HEK293 (cell line): ENCODE results near the gene FMN1.

ENCODE experiments used
- CTCF ChIA-PET: fragments of 350-600 bp; formaldehyde crosslinking; extraction: SDS; loops from one replicate; lab custom pipeline; 2021; ENCODE audit warnings: antibody characterized with exemption; lab: Yijun Ruan, JAX
- POLR2A ChIA-PET: fragments of 300-600 bp; formaldehyde crosslinking; extraction: SDS; loops from one replicate; lab custom pipeline; 2020; ENCODE audit warnings: antibody characterized with exemption, inconsistent platforms; lab: Yijun Ruan, JAX
- H3K27ac ChIP-seq: fragments of 200-500 bp; sonication (Bioruptor generic); 2 replicates; pipeline ENCODE4 v1.5.1; 2014; ENCODE audit warnings: low read depth, low read length, control low read depth, inconsistent platforms; ENCODE audit errors: extremely low read depth
- H3K36me3 ChIP-seq, 2 experiments: fragments of 200-500 bp in 1 of 2; sonication (Bioruptor generic) in 1 of 2; 1 replicate in 1 of 2; 2 replicates in 1 of 2; pipeline ENCODE4 v1.5.1; 2014 to 2017; ENCODE audit warnings: inconsistent platforms in 2 of 2, low read length in 2 of 2; ENCODE audit not compliant: control insufficient read depth in 2 of 2, insufficient read depth in 1 of 2
- H3K4me1 ChIP-seq: fragments of 200-500 bp; sonication (Bioruptor generic); 2 replicates; pipeline ENCODE4 v1.5.1; 2014; ENCODE audit warnings: mild to moderate bottlenecking, low read length, inconsistent platforms; ENCODE audit not compliant: control insufficient read depth, insufficient read depth
- H3K4me3 ChIP-seq: 2 replicates; pipeline ENCODE4 v1.5.1; 2011; ENCODE audit warnings: low read depth, mild to moderate bottlenecking, control low read depth, low read length, moderate library complexity
- H3K9me3 ChIP-seq: fragments of 200-500 bp; sonication (Bioruptor generic); 2 replicates; pipeline ENCODE4 v1.5.1; 2014; ENCODE audit warnings: low read depth, low read length, inconsistent platforms; ENCODE audit not compliant: control insufficient read depth, insufficient read depth
- ATF2 ChIP-seq: fragments of 450-650 bp; formaldehyde crosslinking; IDR thresholded peaks from 2 replicates; pipeline ENCODE4 v1.5.1; 2016; ENCODE audit warnings: missing biosample characterization, missing genetic modification characterization, low read depth
- KLF7 ChIP-seq: fragments of 450-650 bp; formaldehyde crosslinking; IDR thresholded peaks from 2 replicates; pipeline ENCODE4 v1.5.1; 2016; ENCODE audit warnings: missing biosample characterization, missing genetic modification characterization, borderline replicate concordance
- PRDM2 ChIP-seq: fragments of 450-650 bp; formaldehyde crosslinking; IDR thresholded peaks from 2 replicates; pipeline ENCODE4 v1.5.1; 2016; ENCODE audit warnings: missing biosample characterization, missing genetic modification characterization, borderline replicate concordance
- SALL2 ChIP-seq: fragments of 450-650 bp; formaldehyde crosslinking; IDR thresholded peaks from 2 replicates; pipeline ENCODE4 v1.5.0; 2017; ENCODE audit warnings: missing biosample characterization, mild to moderate bottlenecking, missing genetic modification characterization, borderline replicate concordance
- ZBTB21 ChIP-seq: fragments of 450-650 bp; formaldehyde crosslinking; IDR thresholded peaks from 2 replicates; pipeline ENCODE4 v1.5.1; 2017; ENCODE audit warnings: missing biosample characterization, missing genetic modification characterization
- ZBTB44 ChIP-seq: fragments of 450-650 bp; IDR thresholded peaks from 2 replicates; pipeline ENCODE4 v1.5.1; 2018; ENCODE audit warnings: missing biosample characterization, mild to moderate bottlenecking, missing genetic modification characterization
- ZBTB48 ChIP-seq: fragments of 450-650 bp; formaldehyde crosslinking; IDR thresholded peaks from 2 replicates; pipeline ENCODE4 v1.5.1; 2016; ENCODE audit warnings: missing biosample characterization, missing genetic modification characterization
- ZNF2 ChIP-seq: fragments of 450-650 bp; formaldehyde crosslinking; IDR thresholded peaks from 2 replicates; pipeline ENCODE4 v1.5.1; 2016; ENCODE audit warnings: missing biosample characterization, missing genetic modification characterization
- ZNF302 ChIP-seq: fragments of 450-650 bp; formaldehyde crosslinking; IDR thresholded peaks from 2 replicates; pipeline ENCODE4 v1.5.1; 2016; ENCODE audit warnings: missing biosample characterization, missing genetic modification characterization, low read depth
- ZNF335 ChIP-seq: fragments of 450-650 bp; formaldehyde crosslinking; conservative IDR thresholded peaks from 2 replicates; pipeline ENCODE4 v1.5.1; 2016; ENCODE audit warnings: missing biosample characterization, missing genetic modification characterization
- ZNF549 ChIP-seq: fragments of 450-650 bp; IDR thresholded peaks from 2 replicates; pipeline ENCODE4 v1.5.1; 2018; ENCODE audit warnings: missing biosample characterization, missing genetic modification characterization, mild to moderate bottlenecking, inconsistent platforms, moderate library complexity
- ZNF639 ChIP-seq: fragments of 450-650 bp; formaldehyde crosslinking; IDR thresholded peaks from 2 replicates; pipeline ENCODE4 v1.5.1; 2016; ENCODE audit warnings: missing biosample characterization, missing genetic modification characterization
- ZNF654 ChIP-seq: fragments of 450-650 bp; formaldehyde crosslinking; IDR thresholded peaks from 2 replicates; pipeline ENCODE4 v1.5.1; 2016; ENCODE audit warnings: low read depth, missing biosample characterization, missing genetic modification characterization
- ZNF704 ChIP-seq: fragments of 450-650 bp; formaldehyde crosslinking; IDR thresholded peaks from 2 replicates; pipeline ENCODE4 v1.5.1; 2016; ENCODE audit warnings: missing biosample characterization, missing genetic modification characterization
- ZNF747 ChIP-seq: fragments of 450-650 bp; formaldehyde crosslinking; IDR thresholded peaks from 2 replicates; pipeline ENCODE4 v1.5.1; 2016; ENCODE audit warnings: missing biosample characterization, missing genetic modification characterization
- ZNF785 ChIP-seq: fragments of 450-650 bp; formaldehyde crosslinking; IDR thresholded peaks from 2 replicates; pipeline ENCODE4 v1.5.1; 2016; ENCODE audit warnings: missing biosample characterization, missing genetic modification characterization
- ZNF830 ChIP-seq: fragments of 450-650 bp; IDR thresholded peaks from 2 replicates; pipeline ENCODE4 v1.5.0; 2018; ENCODE audit warnings: missing biosample characterization, missing genetic modification characterization, low read depth, mild to moderate bottlenecking, moderate library complexity
- ZXDB ChIP-seq: fragments of 450-650 bp; formaldehyde crosslinking; IDR thresholded peaks from 2 replicates; pipeline ENCODE4 v1.5.1; 2016; ENCODE audit warnings: missing biosample characterization, missing genetic modification characterization

Gene FMN1

GRCh38 chr15:33064878-33065277, 129.6 kb downstream of the FMN1 start:
- Histone ChIP-seq H3K4me1 (0 out of 2 replicates have a peak, but pooled peaks cover 4% of the 10 kb centered on the region), H3K9me3 (no peaks in the 10 kb centered on the region), H3K4me3 (no peak overlapping the region), H3K36me3 (no peaks in the 10 kb centered on the region), H3K27ac (peak overlapping the region; percentile 19; the same call in 1 of the 2 replicates)
- TF ChIP-seq ZBTB21 (tag by site-specific recombination) (no peak), ZNF785 (tag by site-specific recombination) (no peak), SALL2 (tag by site-specific recombination) (no peak), PRDM2 (no peak), ZNF830 (tag by site-specific recombination) (no peak), ATF2 (tag by site-specific recombination) (no peak), ZNF335 (0 out of 2 replicates have a peak, but pooled peaks have one; percentile 6)
- CTCF ChIA-PET = no interaction called here
- POLR2A ChIA-PET = no interaction called here

GRCh38 chr15:33059184-33059583, 135.3 kb downstream of the FMN1 start:
- Histone ChIP-seq H3K36me3 (no peaks in the 10 kb centered on the region), H3K9me3 (no peaks in the 10 kb centered on the region), H3K4me1 (no peaks in the 10 kb centered on the region; the same call in 1 of the 2 replicates), H3K4me3 (no peak overlapping the region), H3K27ac (no peak overlapping the region)
- ChIA-PET CTCF (no interaction called here), POLR2A (no interaction called here)
- TF ChIP-seq ZNF335 = no peak
- no peak for TF ChIP-seq ZNF549 (tag by site-specific recombination)
- no peak for TF ChIP-seq ZXDB (tag by site-specific recombination)
- TF ChIP-seq ZBTB44 = no peak
- no peak for TF ChIP-seq ZNF639 (tag by site-specific recombination)
- no peak for TF ChIP-seq ZNF654
- TF ChIP-seq ZNF302 = no peak
- no peak for TF ChIP-seq ZNF2 (tag by site-specific recombination)
- TF ChIP-seq ZBTB48 (tag by site-specific recombination) = no peak
- no peak for TF ChIP-seq ZNF704 (tag by site-specific recombination)
- no peak for TF ChIP-seq KLF7 (tag by site-specific recombination)
- TF ChIP-seq ZNF747 = no peak
